ENCODE data around the gene PCDH9. TPM values are rescaled to one million over a fixed set of nuclear protein-coding genes. Genes with fewer than 3 reads are reported as not detected.

PCDH9 gene
- polyA plus RNA-seq, 4 donors, result 0.27 to 1.1 (median 0.72) TPM; not detected in 1

DNA sequence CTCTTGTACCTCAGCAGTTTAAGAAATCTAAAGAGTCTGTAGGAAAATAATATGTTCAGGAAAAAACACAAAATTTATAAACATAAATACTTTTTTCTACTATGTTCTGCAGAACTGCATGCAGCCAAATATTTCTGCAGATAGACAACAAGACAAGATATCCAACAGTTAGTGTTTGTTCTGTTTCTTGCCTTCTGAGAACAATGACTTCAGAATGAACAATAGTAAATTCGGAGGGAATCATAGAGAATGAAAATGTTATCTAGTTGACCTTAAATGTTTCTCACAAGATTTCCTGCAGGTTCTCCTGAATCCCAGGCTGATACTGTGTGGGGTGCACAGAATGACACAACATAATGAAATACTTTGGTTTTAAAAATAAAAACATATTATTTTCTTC, 180.4 kb downstream of the PCDH9 start:
- Histone ChIP-seq H3K36me3 (ENCODE audit: control insufficient read depth in 3 of 3, insufficient read depth in 2 of 3, low read depth in 1 of 3, low read length in 3 of 3) (no peaks in the 10 kb centered on the region), H3K27me3 (ENCODE audit: control insufficient read depth in 3 of 3, insufficient read depth in 3 of 3, low read length in 3 of 3) (no peaks in the 10 kb centered on the region), H3K4me3 (ENCODE audit: low read depth in 1 of 3, low read length in 3 of 3) (no peak overlapping the region), H3K9me3 (ENCODE audit: control insufficient read depth in 2 of 2, insufficient read depth in 1 of 2, low read depth in 1 of 2, low read length in 1 of 2) (no peaks in the 10 kb centered on the region), H3K4me1 (ENCODE audit: control insufficient read depth in 3 of 3, insufficient read depth in 2 of 3, low read depth in 1 of 3, low read length in 2 of 3) (no peaks in the 10 kb centered on the region), H3K27ac (ENCODE audit: low read depth in 1 of 3, low read length in 2 of 3) (no peak overlapping the region)
- FAIRE-seq, result no peak
- WGBS, 3 donors, result 56 to 66% (median 59%) methylated on average over 1 of the region's 1 CpG
- DNase-seq, result no peak

GRCh38 chr13:67048821-67049150, 181.3 kb downstream of the PCDH9 start:
- FAIRE-seq, result no peak
- no peak for DNase-seq
- Histone ChIP-seq H3K4me3 (ENCODE audit: low read depth in 1 of 3, low read length in 3 of 3) (no peak overlapping the region), H3K27ac (ENCODE audit: low read depth in 1 of 3, low read length in 2 of 3) (no peak overlapping the region), H3K9me3 (ENCODE audit: control insufficient read depth in 2 of 2, insufficient read depth in 1 of 2, low read depth in 1 of 2, low read length in 1 of 2) (no peaks in the 10 kb centered on the region), H3K36me3 (ENCODE audit: control insufficient read depth in 3 of 3, insufficient read depth in 2 of 3, low read depth in 1 of 3, low read length in 3 of 3) (no peaks in the 10 kb centered on the region), H3K27me3 (ENCODE audit: control insufficient read depth in 3 of 3, insufficient read depth in 3 of 3, low read length in 3 of 3) (no peaks in the 10 kb centered on the region), H3K4me1 (ENCODE audit: control insufficient read depth in 3 of 3, insufficient read depth in 2 of 3, low read depth in 1 of 3, low read length in 2 of 3) (no peaks in the 10 kb centered on the region)
- 70 to 87% (median 82%) methylated on average over 2 of the region's 2 CpGs for WGBS, 3 donors

DNA sequence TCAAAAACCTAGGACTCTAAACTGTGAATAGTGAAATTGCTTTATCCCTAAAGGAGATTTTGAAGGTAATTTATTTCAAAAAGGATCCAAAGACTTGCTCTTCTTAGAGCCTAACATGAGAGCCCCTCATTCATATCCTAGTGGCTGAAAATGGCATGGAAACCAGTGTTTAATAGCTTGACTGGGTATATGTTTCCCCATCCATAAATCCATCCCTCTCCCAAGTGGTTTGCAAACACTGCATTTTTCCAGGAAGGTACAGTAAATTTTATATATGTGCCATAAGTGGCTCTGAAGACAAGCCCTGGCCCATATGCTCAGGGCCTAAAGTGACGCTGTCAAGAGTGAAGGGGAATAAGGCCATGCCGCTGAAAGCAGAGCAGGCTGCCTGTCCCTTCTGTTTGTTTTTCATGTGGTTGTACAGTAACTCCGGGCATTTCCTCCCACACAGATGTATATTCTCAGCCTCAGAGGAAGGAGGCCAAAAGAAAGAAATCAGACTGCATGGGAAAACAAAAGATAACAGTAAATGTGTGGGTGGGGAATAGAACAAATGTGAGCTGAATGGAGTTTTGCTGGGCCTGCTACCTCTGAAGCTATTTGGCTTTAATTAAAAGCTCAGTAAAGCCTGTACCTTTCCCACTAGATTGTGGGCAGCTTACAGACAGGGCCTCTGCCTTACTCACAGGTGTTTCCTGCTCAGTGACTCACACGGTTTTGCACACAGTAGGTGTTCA, 181.9 kb downstream of the PCDH9 start:
- no peaks in the 10 kb centered on the region for H3K4me1 ChIP-seq (ENCODE audit: control insufficient read depth in 3 of 3, insufficient read depth in 2 of 3, low read depth in 1 of 3, low read length in 2 of 3)
- no peak for FAIRE-seq
- H3K27me3 ChIP-seq (ENCODE audit: control insufficient read depth in 3 of 3, insufficient read depth in 3 of 3, low read length in 3 of 3), result no peaks in the 10 kb centered on the region
- no peak overlapping the region for H3K4me3 ChIP-seq (ENCODE audit: low read depth in 1 of 3, low read length in 3 of 3)
- no peaks in the 10 kb centered on the region for H3K9me3 ChIP-seq (ENCODE audit: control insufficient read depth in 2 of 2, insufficient read depth in 1 of 2, low read depth in 1 of 2, low read length in 1 of 2)
- WGBS, 3 donors, result 22 to 34% (median 23%) methylated on average over 4 of the region's 4 CpGs
- peak in 1 of 2 donors; percentile 12 for DNase-seq
- no peak overlapping the region for H3K27ac ChIP-seq (ENCODE audit: low read depth in 1 of 3, low read length in 2 of 3)
- H3K36me3 ChIP-seq (ENCODE audit: control insufficient read depth in 3 of 3, insufficient read depth in 2 of 3, low read depth in 1 of 3, low read length in 3 of 3), result no peaks in the 10 kb centered on the region

- Histone ChIP-seq H3K27me3 (ENCODE audit: control insufficient read depth in 3 of 3, insufficient read depth in 3 of 3, low read length in 3 of 3) (no peaks in the 10 kb centered on the region), H3K36me3 (ENCODE audit: control insufficient read depth in 3 of 3, insufficient read depth in 2 of 3, low read depth in 1 of 3, low read length in 3 of 3) (no peaks in the 10 kb centered on the region), H3K9me3 (ENCODE audit: control insufficient read depth in 2 of 2, insufficient read depth in 1 of 2, low read depth in 1 of 2, low read length in 1 of 2) (no peaks in the 10 kb centered on the region), H3K4me1 (ENCODE audit: control insufficient read depth in 3 of 3, insufficient read depth in 2 of 3, low read depth in 1 of 3, low read length in 2 of 3) (no peaks in the 10 kb centered on the region), H3K27ac (ENCODE audit: low read depth in 1 of 3, low read length in 2 of 3) (no peak overlapping the region), H3K4me3 (ENCODE audit: low read depth in 1 of 3, low read length in 3 of 3) (no peak overlapping the region)
- FAIRE-seq (no peak), DNase-seq (no peak)
- 53 to 79% (median 60%) methylated on average over 1 of the region's 1 CpG for WGBS, 3 donors
These were observed 184.8 kb downstream of the PCDH9 start for GRCh38 chr13:67045357-67045756.

- Histone ChIP-seq H3K4me3 (ENCODE audit: low read depth in 1 of 3, low read length in 3 of 3) (no peak overlapping the region), H3K36me3 (ENCODE audit: control insufficient read depth in 3 of 3, insufficient read depth in 2 of 3, low read depth in 1 of 3, low read length in 3 of 3) (no peaks in the 10 kb centered on the region), H3K9me3 (ENCODE audit: control insufficient read depth in 2 of 2, insufficient read depth in 1 of 2, low read depth in 1 of 2, low read length in 1 of 2) (no peaks in the 10 kb centered on the region), H3K4me1 (ENCODE audit: control insufficient read depth in 3 of 3, insufficient read depth in 2 of 3, low read depth in 1 of 3, low read length in 2 of 3) (no peaks in the 10 kb centered on the region), H3K27me3 (ENCODE audit: control insufficient read depth in 3 of 3, insufficient read depth in 3 of 3, low read length in 3 of 3) (no peaks in the 10 kb centered on the region), H3K27ac (ENCODE audit: low read depth in 1 of 3, low read length in 2 of 3) (no peak overlapping the region)
- DNase-seq (no peak), FAIRE-seq (no peak)
- WGBS, 3 donors, result 62 to 88% (median 81%) methylated on average over 1 of the region's 1 CpG
These were observed 186.2 kb downstream of the PCDH9 start for GRCh38 chr13:67043901-67044300.

- FAIRE-seq (no peak), DNase-seq (no peak)
- Histone ChIP-seq H3K27me3 (ENCODE audit: control insufficient read depth in 3 of 3, insufficient read depth in 3 of 3, low read length in 3 of 3) (no peaks in the 10 kb centered on the region), H3K4me3 (ENCODE audit: low read depth in 1 of 3, low read length in 3 of 3) (no peak overlapping the region), H3K4me1 (ENCODE audit: control insufficient read depth in 3 of 3, insufficient read depth in 2 of 3, low read depth in 1 of 3, low read length in 2 of 3) (no peaks in the 10 kb centered on the region), H3K9me3 (ENCODE audit: control insufficient read depth in 2 of 2, insufficient read depth in 1 of 2, low read depth in 1 of 2, low read length in 1 of 2) (no peaks in the 10 kb centered on the region), H3K27ac (ENCODE audit: low read depth in 1 of 3, low read length in 2 of 3) (no peak overlapping the region), H3K36me3 (ENCODE audit: control insufficient read depth in 3 of 3, insufficient read depth in 2 of 3, low read depth in 1 of 3, low read length in 3 of 3) (no peaks in the 10 kb centered on the region)
- WGBS, 3 donors, result 27 to 40% (median 33%) methylated on average over 2 of the region's 2 CpGs
These were observed 187.6 kb downstream of the PCDH9 start for GRCh38 chr13:67042556-67042955.

DNA sequence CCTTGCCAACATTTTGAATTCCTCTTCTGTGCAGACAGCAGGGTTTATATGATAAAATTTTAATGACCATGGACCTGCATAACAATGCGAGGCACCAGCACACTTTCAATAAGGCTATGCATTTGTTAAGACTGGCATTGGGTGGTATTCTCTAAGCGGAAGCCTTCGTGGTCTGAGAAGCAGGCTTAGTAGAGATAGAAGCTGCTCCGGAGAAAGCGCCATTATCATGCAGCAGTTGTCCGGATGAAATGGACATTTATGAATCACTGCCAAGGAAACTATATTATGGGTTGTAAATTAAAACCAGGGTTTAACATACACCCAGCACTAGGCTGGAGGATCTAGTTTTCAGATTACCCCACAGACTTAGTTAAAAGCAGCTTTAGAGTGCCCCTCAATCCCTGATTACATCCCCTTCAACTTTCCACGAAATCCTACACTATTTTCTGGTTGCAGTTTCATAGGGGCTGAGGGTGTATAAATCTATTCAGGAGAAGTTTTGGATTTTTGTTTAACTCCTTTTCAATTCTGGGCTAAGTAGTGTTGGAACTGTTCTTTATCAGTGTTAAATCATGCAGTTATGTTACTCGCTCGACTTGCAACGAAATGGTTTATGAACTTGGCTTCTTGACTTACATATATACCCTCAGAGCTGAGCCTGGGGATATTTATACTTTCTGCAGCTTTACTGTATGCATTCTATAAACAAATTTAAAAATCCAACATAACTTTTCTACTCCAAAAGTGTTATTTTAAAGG, 193.3 kb downstream of the PCDH9 start:
- no peaks in the 10 kb centered on the region for H3K4me1 ChIP-seq (ENCODE audit: control insufficient read depth in 3 of 3, insufficient read depth in 2 of 3, low read depth in 1 of 3, low read length in 2 of 3)
- FAIRE-seq, result no peak
- 77 to 78% (median 77%) methylated on average over 10 of the region's 10 CpGs for WGBS, 3 donors

DNA sequence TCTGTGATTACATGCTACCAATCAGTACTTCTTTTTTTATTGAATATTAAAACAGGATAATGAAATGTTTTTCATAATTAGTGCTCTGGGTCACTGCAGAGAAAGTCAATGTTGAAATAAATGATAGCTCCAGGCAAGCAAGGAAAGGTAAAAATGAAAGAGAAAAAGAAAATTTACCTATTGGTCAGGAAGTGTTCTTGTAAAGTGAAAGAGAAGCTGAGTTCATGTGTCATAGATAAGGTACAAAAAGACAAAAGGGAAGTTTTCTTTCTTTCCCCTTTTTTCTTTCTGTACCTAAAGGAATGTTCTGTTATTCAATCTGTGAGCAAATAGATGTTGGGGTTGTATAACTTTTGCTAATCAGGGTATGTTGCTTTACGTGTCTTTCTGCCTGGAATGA, 197.0 kb downstream of the PCDH9 start:
- Histone ChIP-seq H3K36me3 (ENCODE audit: control insufficient read depth in 3 of 3, insufficient read depth in 2 of 3, low read depth in 1 of 3, low read length in 3 of 3) (no peaks in the 10 kb centered on the region), H3K27me3 (ENCODE audit: control insufficient read depth in 3 of 3, insufficient read depth in 3 of 3, low read length in 3 of 3) (no peaks in the 10 kb centered on the region), H3K4me1 (ENCODE audit: control insufficient read depth in 3 of 3, insufficient read depth in 2 of 3, low read depth in 1 of 3, low read length in 2 of 3) (no peaks in the 10 kb centered on the region), H3K4me3 (ENCODE audit: low read depth in 1 of 3, low read length in 3 of 3) (no peak overlapping the region), H3K9me3 (ENCODE audit: control insufficient read depth in 2 of 2, insufficient read depth in 1 of 2, low read depth in 1 of 2, low read length in 1 of 2) (no peaks in the 10 kb centered on the region), H3K27ac (ENCODE audit: low read depth in 1 of 3, low read length in 2 of 3) (no peak overlapping the region)
- WGBS, 3 donors, result 56 to 69% (median 61%) methylated on average over 1 of the region's 1 CpG
- FAIRE-seq (no peak), DNase-seq (no peak)

More for the DNA sequence above, 193.3 kb downstream of the PCDH9 start:
- no peak for DNase-seq
- H3K4me3 ChIP-seq (ENCODE audit: low read depth in 1 of 3, low read length in 3 of 3), result no peak overlapping the region
- no peaks in the 10 kb centered on the region for H3K36me3 ChIP-seq (ENCODE audit: control insufficient read depth in 3 of 3, insufficient read depth in 2 of 3, low read depth in 1 of 3, low read length in 3 of 3)
- H3K27ac ChIP-seq (ENCODE audit: low read depth in 1 of 3, low read length in 2 of 3), result no peak overlapping the region
- H3K9me3 ChIP-seq (ENCODE audit: control insufficient read depth in 2 of 2, insufficient read depth in 1 of 2, low read depth in 1 of 2, low read length in 1 of 2), result no peaks in the 10 kb centered on the region
- no peaks in the 10 kb centered on the region for H3K27me3 ChIP-seq (ENCODE audit: control insufficient read depth in 3 of 3, insufficient read depth in 3 of 3, low read length in 3 of 3)

Data from small intestine (tissue), 7 donors.